Occipital lobe (tissue), 2 donors: ENCODE measurements around the gene PTBP1. TPM values are rescaled to one million over a fixed set of nuclear protein-coding genes. Genes with fewer than 3 reads are reported as not detected.
"Not testable (repeated sequence)": the region's sequence is repeated elsewhere in the genome, so short reads cannot be mapped to it uniquely, and the experiment has no call there.

Source experiments
- DNase-seq: peaks from one replicate; lab custom pipeline; 2025; lab: John Stamatoyannopoulos, UW
- total RNA-seq: library from RNA; depleted of rRNA; stranded (reverse); fragments of >200 nt; gene quantifications from one replicate; pipeline ENCODE4 v1.2.3, GENCODE V29; 2014

PTBP1 gene
- total RNA-seq, 1 donor from 2014 or later = 33.5 TPM

GRCh38 chr19:810077-810855 is 13.0 kb downstream of the PTBP1 start:
- DNase-seq = no peak

GRCh38 chr19:810883-811489 is 13.7 kb downstream of the PTBP1 start:
- no peak for DNase-seq

GRCh38 chr19:811506-812048 is 14.3 kb downstream of the PTBP1 start:
- DNase-seq = no peak

DNA sequence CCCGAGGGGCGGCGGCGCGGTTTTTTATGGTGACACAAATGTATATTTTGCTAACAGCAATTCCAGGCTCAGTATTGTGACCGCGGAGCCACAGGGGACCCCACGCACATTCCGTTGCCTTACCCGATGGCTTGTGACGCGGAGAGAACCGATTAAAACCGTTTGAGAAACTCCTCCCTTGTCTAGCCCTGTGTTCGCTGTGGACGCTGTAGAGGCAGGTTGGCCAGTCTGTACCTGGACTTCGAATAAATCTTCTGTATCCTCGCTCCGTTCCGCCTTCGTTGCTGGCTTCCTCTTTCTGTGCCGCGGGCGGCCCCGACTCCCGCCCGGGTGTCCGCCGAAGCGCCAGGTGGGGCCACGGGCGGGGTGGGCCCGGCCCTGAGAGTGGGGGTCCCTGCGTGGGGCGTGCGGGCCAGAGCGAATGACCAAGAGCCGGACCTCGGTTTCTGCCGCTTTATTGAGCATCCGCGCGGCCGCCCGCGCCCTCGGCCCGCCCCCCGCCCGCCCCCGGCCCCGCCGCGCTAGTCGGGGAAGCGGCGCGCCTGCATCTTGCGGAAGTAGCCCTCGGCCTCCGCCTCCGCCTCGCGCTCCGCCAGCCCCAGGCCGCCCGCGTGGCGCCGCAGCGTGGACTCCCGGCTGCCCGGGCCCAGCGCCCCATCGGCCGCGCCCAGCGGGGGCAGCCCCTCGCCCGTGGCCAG is 14.9 kb downstream of the PTBP1 start:
- no peak for DNase-seq

DNA sequence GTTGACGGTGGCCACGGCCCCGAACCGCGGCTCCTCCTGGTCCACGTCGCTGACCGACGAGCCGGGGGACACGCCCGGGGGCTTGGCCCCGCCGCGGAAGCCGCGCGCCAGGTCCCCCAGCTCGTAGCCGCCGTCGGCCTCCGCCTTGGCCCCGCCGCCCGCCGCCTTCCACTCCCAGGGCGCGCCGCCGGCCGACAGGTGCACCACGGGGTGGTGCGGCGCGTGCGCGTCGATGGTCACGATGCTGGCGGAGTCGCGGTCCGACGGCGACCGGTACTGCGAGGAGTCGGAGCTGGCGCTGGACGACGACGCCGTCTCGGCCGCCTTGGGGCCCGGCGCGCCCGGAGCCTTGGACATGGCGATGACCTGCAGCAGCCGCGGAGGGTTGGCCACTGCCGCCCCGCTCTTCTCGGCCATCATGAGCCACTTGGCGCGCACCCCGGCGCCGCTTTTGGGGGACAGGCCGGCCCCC is 15.5 kb downstream of the PTBP1 start:
- DNase-seq = no peak

DNA sequence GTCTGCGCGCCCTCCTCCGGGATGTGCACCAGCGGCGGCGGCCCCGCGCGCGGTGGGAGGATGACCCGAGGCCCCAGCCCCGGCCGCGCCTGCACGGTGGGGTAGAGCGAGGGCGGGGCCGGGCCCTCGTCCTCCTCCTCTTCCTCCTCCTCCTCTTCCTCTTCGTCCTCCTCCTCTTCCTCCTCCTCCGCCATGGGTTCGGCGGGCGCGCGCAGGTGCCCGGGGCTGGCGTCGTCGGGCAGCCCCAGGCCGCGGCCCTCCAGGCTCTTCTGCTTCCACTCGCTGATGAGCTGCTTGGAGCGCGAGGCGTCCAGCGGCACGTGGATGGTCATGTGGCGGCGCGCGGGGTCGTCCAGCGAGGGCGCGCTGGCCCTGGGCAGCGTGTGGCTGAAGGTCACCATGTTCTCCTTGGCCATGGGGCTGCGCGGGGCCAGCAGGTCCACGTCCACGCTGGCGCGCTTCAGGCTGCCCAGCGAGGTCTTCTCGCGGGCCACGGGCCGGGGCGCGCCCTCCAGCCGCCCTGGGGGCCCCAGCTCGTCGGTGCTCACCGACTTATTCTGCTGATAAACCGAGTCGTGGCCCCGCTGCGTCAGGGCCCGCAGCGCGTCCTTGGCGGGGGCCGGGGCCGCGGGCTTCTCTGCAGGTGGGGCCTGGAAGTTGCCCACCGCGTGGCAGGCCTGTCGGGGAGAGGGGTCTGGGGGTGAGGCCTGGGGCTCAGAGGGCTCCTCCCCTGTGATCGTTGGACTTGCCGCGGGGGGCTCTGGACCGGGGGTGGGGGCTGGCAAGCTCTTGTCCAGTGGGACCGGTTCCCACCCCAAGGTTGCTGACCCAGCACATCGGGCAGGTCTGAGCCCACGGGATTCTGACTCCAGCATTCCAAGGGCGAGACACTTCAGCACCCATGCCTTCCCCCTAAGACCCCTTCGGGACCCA is 16.2 kb downstream of the PTBP1 start:
- DNase-seq = no peak

DNA sequence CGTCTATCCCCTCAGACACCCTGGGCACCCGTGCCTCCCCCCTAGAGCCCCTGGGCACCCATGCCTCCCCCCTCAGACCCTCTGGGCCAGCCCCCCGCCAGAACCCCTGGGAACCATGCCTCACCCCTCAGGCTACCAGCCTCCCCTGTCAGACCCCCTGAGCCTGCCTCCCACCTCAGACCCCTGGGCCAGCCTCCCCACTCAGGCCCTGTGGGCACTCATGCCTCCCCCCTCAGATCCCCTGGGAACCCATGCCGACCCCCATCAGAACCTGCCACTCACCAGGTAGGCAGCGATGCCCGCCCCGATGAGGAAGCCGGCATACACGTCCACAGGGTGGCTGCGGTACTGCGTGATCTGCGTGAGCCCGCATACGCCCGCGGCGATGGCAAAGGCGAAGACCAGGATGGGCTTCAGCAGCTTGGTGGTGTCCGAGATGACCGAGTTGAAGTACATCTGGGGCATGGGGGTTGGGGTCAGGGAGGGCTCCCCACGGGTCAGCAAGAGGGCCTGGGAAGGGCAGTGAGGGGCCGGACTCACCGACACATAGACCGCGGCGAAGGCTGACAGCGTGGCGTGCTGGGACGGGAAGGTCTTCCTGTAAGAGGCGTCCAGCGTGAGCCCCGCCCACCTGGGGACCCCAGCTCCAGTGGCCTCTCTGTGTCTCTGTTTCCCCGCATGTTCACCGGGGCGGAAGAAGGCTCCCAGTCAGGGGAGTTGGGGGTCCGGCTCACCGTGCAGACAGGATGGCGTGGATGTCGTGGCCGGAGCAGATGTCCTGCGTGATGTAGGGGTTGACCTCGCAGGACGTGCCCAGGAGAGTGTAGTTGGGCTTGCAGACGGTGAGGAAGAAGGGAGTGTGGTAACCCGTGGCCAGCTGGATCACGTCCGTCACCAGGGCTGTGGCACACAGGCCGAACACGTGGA is 17.2 kb downstream of the PTBP1 start:
- no peak for DNase-seq

DNA sequence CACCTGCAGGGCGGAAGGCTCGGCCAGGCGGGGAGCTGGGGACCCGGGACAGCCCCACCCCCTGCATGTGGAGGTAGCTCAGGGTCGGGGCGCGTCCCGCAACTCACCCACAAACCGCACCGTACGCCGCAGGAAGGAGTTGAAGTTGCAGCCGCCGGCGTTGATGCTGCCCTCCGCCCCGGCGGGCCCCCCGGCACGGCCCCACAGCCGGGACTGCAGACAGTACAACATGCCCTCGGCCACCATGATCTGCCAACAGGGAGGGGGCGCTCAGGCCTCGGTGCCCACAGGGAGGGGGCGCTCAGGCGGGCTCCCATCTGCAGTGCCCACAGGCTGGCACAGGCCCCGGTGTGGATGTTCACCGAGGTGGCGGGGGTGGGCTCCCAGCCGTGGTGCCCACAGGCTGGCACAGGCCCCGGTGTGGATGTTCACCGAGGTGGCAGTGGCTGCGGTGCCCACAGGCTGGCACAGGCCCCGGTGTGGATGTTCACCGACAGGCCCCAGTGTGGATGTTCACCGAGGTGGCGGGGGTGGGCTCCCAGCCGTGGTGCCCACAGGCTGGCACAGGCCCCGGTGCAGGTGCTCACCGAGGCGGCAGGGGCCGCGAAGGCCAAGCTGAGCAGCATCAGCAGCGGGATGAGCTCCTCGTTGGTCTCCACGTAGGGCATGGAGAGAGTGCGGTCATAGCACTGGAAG is 18.0 kb downstream of the PTBP1 start:
- no peak for DNase-seq

DNA sequence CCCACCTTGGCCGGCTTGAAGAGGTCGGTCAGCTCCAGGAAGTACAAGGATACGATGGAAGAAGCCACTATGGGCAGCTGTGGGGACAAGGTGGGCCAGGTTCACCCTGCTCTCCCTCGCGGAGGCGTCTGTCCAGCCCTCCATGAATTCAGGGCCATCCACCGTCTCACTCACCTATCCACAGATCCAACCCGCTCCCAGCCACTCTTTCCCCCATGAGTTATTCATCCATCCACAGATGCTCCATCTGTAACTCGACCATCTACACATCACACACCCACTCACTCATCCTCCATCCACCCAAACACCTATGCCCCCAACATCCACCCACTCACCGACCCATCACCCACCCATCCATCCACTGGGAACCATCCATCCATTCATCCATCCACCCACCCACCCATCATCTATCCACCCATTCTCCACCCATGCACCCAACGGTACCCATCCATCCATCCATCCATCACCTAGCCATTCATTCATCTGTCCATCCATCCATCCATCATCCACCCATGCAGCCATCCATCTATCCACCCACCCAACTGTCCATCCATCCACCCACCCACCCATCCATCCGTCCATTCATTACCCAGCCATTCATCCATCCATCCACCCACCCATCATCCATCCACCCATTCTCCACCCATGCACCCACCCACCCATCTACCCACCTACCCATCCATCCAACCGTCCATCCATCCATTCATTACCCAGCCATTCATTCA is 18.7 kb downstream of the PTBP1 start:
- DNase-seq = no peak

- DNase-seq = no peak
These were observed 19.2 kb downstream of the PTBP1 start for GRCh38 chr19:816500-816857.

GRCh38 chr19:820212-820611 is 23.0 kb downstream of the PTBP1 start:
- not testable (repeated sequence) for DNase-seq

DNA sequence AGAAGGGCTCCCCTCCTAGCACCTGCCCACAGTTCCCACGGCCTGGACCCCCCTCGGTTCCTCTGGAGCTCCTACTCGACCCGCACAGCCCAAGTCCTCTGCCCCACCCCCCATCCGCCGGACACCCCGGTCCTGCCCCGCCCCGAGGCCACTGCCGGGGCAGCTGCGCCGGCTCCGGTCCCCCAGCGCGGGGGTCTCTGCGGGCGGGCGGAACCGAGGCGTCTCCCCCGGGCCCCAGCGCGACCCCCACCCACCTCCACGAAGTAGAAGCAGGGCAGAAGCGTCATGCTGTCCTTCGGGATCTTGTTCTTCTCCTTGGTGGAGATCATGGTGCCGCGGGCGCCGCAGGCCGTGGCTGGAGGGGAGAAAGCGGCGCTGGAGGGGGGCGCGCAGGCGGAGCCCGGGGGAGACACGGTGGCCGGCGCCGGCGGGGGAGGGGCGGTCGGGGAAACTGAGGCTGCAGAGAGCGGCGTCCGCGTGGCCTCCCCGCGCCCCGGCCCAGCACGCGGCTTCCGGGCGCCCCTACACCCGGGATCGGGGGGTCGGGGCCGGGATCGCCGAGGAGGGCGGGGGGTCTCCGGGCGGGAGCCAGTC is 24.1 kb downstream of the PTBP1 start:
- no peak for DNase-seq

DNA sequence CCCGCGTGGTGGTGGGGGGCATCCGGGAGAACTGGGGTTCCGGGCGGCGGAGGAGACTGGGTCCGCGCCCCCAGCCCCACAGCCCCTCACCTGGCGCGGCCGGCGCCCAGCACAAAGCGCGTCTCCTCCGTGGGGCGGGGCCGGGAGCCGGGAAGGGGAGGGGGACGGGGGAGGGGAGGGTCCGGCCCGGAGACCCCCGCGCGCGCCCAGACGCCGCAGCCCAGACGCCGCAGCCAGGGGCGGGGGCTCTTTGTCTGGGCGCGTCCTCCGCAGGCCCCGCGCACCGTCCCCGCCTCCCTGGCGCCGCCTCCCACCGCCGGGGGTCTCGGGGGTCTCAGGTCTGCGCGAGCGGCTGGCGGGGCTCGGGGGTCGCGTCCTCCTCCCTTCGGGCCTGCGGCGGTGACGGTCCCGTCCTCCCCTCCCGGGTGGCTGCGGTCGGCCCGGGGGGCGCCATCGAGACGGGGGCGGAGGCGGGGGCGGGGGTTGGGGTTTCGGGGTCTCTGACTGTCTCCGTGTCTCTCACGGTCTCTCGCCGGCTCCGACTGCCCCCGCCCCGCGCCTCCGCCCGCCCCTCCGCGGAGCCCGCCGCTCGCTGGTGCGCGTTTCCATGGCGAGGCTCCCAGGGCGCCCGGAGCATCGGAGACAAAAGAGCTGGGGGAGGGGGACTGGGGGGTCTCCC is 24.7 kb downstream of the PTBP1 start, which contains the start of gene PLPPR3:
PLPPR3 (minus strand) TSS at position 131 of the 679 bp plus-strand sequence. CDS start 396 bp downstream, outside the sequence.
- DNase-seq = no peak

DNA sequence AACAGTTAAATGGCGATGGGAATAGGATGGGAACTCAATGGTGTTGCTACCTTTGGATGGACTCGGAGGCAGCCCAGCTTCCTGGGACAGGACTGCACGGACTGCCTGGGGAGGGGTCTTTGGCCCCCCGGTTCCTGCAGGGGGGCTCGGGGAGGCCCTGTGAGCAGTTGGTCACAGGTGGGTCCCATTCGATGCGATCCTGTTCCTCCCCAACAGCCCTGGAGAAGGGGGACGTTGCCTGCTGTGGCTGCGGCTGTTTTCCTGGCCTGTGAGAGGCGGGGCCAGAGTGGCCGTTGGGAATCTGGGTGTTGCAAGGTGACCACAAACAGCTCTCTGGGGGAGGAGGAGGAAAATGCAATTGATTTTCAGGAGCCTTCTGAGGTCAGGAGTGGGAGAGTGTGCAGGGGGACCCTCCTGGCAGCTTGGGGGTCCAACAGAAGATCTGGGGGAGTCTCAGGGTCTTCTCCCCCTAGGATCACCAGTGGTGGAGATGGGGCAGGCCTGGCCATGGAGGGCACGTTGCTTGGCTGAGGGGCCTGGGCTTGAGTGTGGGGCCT is 26.4 kb downstream of the PTBP1 start:
- no peak for DNase-seq

- DNase-seq = no peak
These were observed 27.6 kb downstream of the PTBP1 start for GRCh38 chr19:824885-825284.

- no peak for DNase-seq
These were observed 28.8 kb downstream of the PTBP1 start for GRCh38 chr19:825897-826644.

GRCh38 chr19:827314-827709 is 30.1 kb downstream of the PTBP1 start:
- DNase-seq = no peak
